Measurements from ENCODE around the gene STK10. TPM values are rescaled to one million over a fixed set of nuclear protein-coding genes. Genes with fewer than 3 reads are reported as not detected.

The STK10 gene
- total RNA-seq, 3 donors from 2014 or later = 22.7 to 36.3 (median 29.9) TPM

GRCh38 chr5:172149073-172149472 lies 39.0 kb downstream of the STK10 start:
- Histone ChIP-seq H3K4me1 (ENCODE audit: low read depth) (no peaks in the 10 kb centered on the region), H3K4me3 (no peak overlapping the region), H3K9me3 (no peaks in the 10 kb centered on the region), H3K36me3 (ENCODE audit: low read depth) (no peaks in the 10 kb centered on the region)
- no peak for DNase-seq
- intact Hi-C loops (cut with DNase I, micrococcal nuclease) = no loop called here
- no peak for ATAC-seq
- no peak for TF ChIP-seq CTCF (IDR thresholded peaks at IDR 0.05)

GRCh38 chr5:172148381-172148780 lies 39.6 kb downstream of the STK10 start:
- no peaks in the 10 kb centered on the region for H3K4me1 ChIP-seq (ENCODE audit: low read depth)
- H3K9me3 ChIP-seq = no peaks in the 10 kb centered on the region
- intact Hi-C loops (cut with DNase I, micrococcal nuclease) = no loop called here
- ATAC-seq = no peak
- H3K4me3 ChIP-seq = no peak overlapping the region
- no peak for TF ChIP-seq CTCF (IDR thresholded peaks at IDR 0.05)
- no peak for DNase-seq
- H3K36me3 ChIP-seq (ENCODE audit: low read depth) = no peaks in the 10 kb centered on the region

- H3K36me3 ChIP-seq (ENCODE audit: low read depth) = no peaks in the 10 kb centered on the region
- no peaks in the 10 kb centered on the region for H3K4me1 ChIP-seq (ENCODE audit: low read depth)
- intact Hi-C loops (cut with DNase I, micrococcal nuclease) = no loop called here
- DNase-seq (peak; percentile 62 to 74 (median 70)), ATAC-seq (peak; percentile 58)
- TF ChIP-seq CTCF (IDR thresholded peaks at IDR 0.05) = no peak
- no peak overlapping the region for H3K4me3 ChIP-seq
- no peaks in the 10 kb centered on the region for H3K9me3 ChIP-seq
These were observed 40.2 kb downstream of the STK10 start for GRCh38 chr5:172147857-172148256.

GRCh38 chr5:172146748-172147092 lies 41.3 kb downstream of the STK10 start:
- H3K9me3 ChIP-seq = no peaks in the 10 kb centered on the region
- no peak overlapping the region for H3K4me3 ChIP-seq
- H3K4me1 ChIP-seq (ENCODE audit: low read depth) = no peaks in the 10 kb centered on the region
- no peaks in the 10 kb centered on the region for H3K36me3 ChIP-seq (ENCODE audit: low read depth)
- TF ChIP-seq CTCF (IDR thresholded peaks at IDR 0.05) = no peak
- ATAC-seq (no peak), DNase-seq (no peak)
- intact Hi-C loops (cut with DNase I, micrococcal nuclease) = no loop called here

- Histone ChIP-seq H3K36me3 (ENCODE audit: low read depth) (no peaks in the 10 kb centered on the region), H3K9me3 (no peaks in the 10 kb centered on the region), H3K4me3 (no peak overlapping the region), H3K4me1 (ENCODE audit: low read depth) (no peaks in the 10 kb centered on the region)
- intact Hi-C loops (cut with DNase I, micrococcal nuclease) = no loop called here
- no peak for TF ChIP-seq CTCF (IDR thresholded peaks at IDR 0.05)
- peak; percentile 51 for ATAC-seq
- peak; percentile 61 to 74 (median 74) for DNase-seq
These were observed 41.9 kb downstream of the STK10 start for GRCh38 chr5:172145870-172146747.

All from mucosa of descending colon (tissue), 3 donors.